Hepatocyte (in vitro differentiated cells): ENCODE measurements around the gene EEPD1. TPM values are rescaled to one million over a fixed set of nuclear protein-coding genes. Genes with fewer than 3 reads are reported as not detected.

Experiments used
- DNase-seq: peaks from one replicate; pipeline ENCODE4 v3.0.0-alpha.2; 2016; ENCODE audit warnings: low spot score
- H2AFZ ChIP-seq: fragments of 200-600 bp; sonication (generic); 2 replicates; pipeline ENCODE4 v1.6.0; 2016; ENCODE audit warnings: antibody characterized with exemption, mild to moderate bottlenecking
- H3K27ac ChIP-seq: fragments of 200-600 bp; sonication (generic); 2 replicates; pipeline ENCODE4 v1.5.1; 2016; ENCODE audit warnings: mild to moderate bottlenecking
- H3K27me3 ChIP-seq: fragments of 200-600 bp; sonication (generic); 2 replicates; pipeline ENCODE4 v1.6.1; 2016
- H3K36me3 ChIP-seq: fragments of 200-600 bp; sonication (generic); replicated peaks from 2 replicates; pipeline ENCODE4 v1.5.1; 2016; ENCODE audit warnings: low read depth; ENCODE audit not compliant: insufficient read depth
- H3K4me1 ChIP-seq: fragments of 200-600 bp; sonication (generic); 2 replicates; pipeline ENCODE4 v1.5.1; 2016; ENCODE audit warnings: mild to moderate bottlenecking, moderate library complexity; ENCODE audit not compliant: insufficient read depth
- H3K4me2 ChIP-seq: fragments of 200-600 bp; sonication (generic); 2 replicates; pipeline ENCODE4 v1.6.0; 2016
- H3K4me3 ChIP-seq: fragments of 200-600 bp; sonication (generic); 2 replicates; pipeline ENCODE4 v1.5.1; 2016; ENCODE audit warnings: mild to moderate bottlenecking
- H3K79me2 ChIP-seq: fragments of 200-600 bp; sonication (generic); 2 replicates; pipeline ENCODE4 v1.6.0; 2017; ENCODE audit warnings: mild to moderate bottlenecking
- H3K9me2 ChIP-seq: fragments of 200-600 bp; sonication (generic); replicated peaks from 2 replicates; pipeline ENCODE4 v1.6.0; 2017; ENCODE audit warnings: mild to moderate bottlenecking; ENCODE audit not compliant: insufficient read depth
- H3K9me3 ChIP-seq: fragments of 200-600 bp; sonication (generic); 2 replicates; pipeline ENCODE4 v1.5.1; 2016; ENCODE audit warnings: low read depth, mild to moderate bottlenecking
- H4K20me1 ChIP-seq: fragments of 200-600 bp; sonication (generic); 2 replicates; pipeline ENCODE4 v1.6.0; 2016; ENCODE audit warnings: mild to moderate bottlenecking; ENCODE audit not compliant: insufficient read depth, poor library complexity, severe bottlenecking
- EZH2 ChIP-seq: fragments of 200-600 bp; sonication (generic); IDR thresholded peaks from 2 replicates; pipeline ENCODE4 v1.6.1; 2016; ENCODE audit warnings: antibody characterized with exemption, mild to moderate bottlenecking, borderline replicate concordance
- EZH2phosphoT487 ChIP-seq: fragments of 200-600 bp; sonication (generic); IDR thresholded peaks from one replicate; pipeline ENCODE4 v1.6.1; 2018; ENCODE audit warnings: antibody characterized with exemption, mild to moderate bottlenecking, low read depth, moderate library complexity; ENCODE audit not compliant: unreplicated experiment, severe bottlenecking
- WGBS: methylation state at CpG from one replicate; pipeline ENCODE4 v1.1.6; 2016; ENCODE audit warnings: low lambda C conversion rate; ENCODE audit errors: missing lambda C conversion rate; 5-methylcytosine and 5-hydroxymethylcytosine counted together
- polyA plus RNA-seq: library from polyadenylated mRNA; unstranded; fragments of >200 nt; fragmentation: Nextera tagmentation; extraction: Ambion mirVana; gene quantifications from 2 replicates; pipeline ENCODE4 v1.2.1, GENCODE V29; 2016
- total RNA-seq: library from RNA; depleted of rRNA; stranded (reverse); fragments of >200 nt; gene quantifications from 2 replicates; pipeline ENCODE4 v1.2.3, GENCODE V29; 2014
- TF ChIP-seq, protein P1 (sequence below): fragments of 200-600 bp; sonication (generic); IDR thresholded peaks from 2 replicates; pipeline ENCODE4 v1.5.1; 2016; ENCODE audit warnings: antibody characterized with exemption, mild to moderate bottlenecking; ENCODE audit not compliant: poor library complexity

The EEPD1 gene
- total and polyA plus RNA-seq, 2 experiments from 2014 or later: 7.7 to 14.2 TPM

GRCh38 chr7:36128448-36129047 lies 24.5 kb upstream of the EEPD1 start:
- H4K20me1 ChIP-seq: no peaks in the 10 kb centered on the region
- no peaks in the 10 kb centered on the region for H3K27me3 ChIP-seq
- H2AFZ ChIP-seq: no peak overlapping the region
- no peaks in the 10 kb centered on the region for H3K9me3 ChIP-seq
- H3K79me2 ChIP-seq: no peaks in the 10 kb centered on the region
- peak overlapping the region; percentile 75 for H3K27ac ChIP-seq
- DNase-seq: peak; percentile 67
- no peak overlapping the region for H3K4me3 ChIP-seq
- whole genome bisulfite sequencing: 51% methylated on average over 10 of the region's 10 CpGs
- no peaks in the 10 kb centered on the region for H3K36me3 ChIP-seq
- TF ChIP-seq EZH2phosphoT487: no peak
- TF ChIP-seq, protein P1, sequence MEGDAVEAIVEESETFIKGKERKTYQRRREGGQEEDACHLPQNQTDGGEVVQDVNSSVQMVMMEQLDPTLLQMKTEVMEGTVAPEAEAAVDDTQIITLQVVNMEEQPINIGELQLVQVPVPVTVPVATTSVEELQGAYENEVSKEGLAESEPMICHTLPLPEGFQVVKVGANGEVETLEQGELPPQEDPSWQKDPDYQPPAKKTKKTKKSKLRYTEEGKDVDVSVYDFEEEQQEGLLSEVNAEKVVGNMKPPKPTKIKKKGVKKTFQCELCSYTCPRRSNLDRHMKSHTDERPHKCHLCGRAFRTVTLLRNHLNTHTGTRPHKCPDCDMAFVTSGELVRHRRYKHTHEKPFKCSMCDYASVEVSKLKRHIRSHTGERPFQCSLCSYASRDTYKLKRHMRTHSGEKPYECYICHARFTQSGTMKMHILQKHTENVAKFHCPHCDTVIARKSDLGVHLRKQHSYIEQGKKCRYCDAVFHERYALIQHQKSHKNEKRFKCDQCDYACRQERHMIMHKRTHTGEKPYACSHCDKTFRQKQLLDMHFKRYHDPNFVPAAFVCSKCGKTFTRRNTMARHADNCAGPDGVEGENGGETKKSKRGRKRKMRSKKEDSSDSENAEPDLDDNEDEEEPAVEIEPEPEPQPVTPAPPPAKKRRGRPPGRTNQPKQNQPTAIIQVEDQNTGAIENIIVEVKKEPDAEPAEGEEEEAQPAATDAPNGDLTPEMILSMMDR: peak; percentile 59
- H3K4me2 ChIP-seq: peak overlapping the region; percentile 35
- peaks cover 18% of the 10 kb centered on the region for H3K4me1 ChIP-seq
- H3K9me2 ChIP-seq: no peaks in the 10 kb centered on the region

GRCh38 chr7:36129048-36129534 lies 24.0 kb upstream of the EEPD1 start:
- Histone ChIP-seq H3K36me3 (no peaks in the 10 kb centered on the region), H3K4me2 (peak overlapping the region; percentile 35), H4K20me1 (no peaks in the 10 kb centered on the region), H3K9me3 (no peaks in the 10 kb centered on the region), H3K27me3 (no peaks in the 10 kb centered on the region), H3K27ac (peak overlapping the region; percentile 75), H3K4me3 (no peak overlapping the region), H3K79me2 (no peaks in the 10 kb centered on the region), H3K4me1 (peaks cover 18% of the 10 kb centered on the region), H2AFZ (no peak overlapping the region), H3K9me2 (no peaks in the 10 kb centered on the region)
- whole genome bisulfite sequencing: 70% methylated on average over 9 of the region's 9 CpGs
- TF ChIP-seq EZH2phosphoT487 (no peak), EZH2 (no peak)
- TF ChIP-seq, protein P1: no peak
- DNase-seq: peak; percentile 47

GRCh38 chr7:36130236-36130945 lies 22.7 kb upstream of the EEPD1 start:
- 96% methylated on average over 7 of the region's 7 CpGs for whole genome bisulfite sequencing
- H3K27ac ChIP-seq: no peak overlapping the region

More at GRCh38 chr7:36130236-36130945, 22.7 kb upstream of the EEPD1 start:
- no peaks in the 10 kb centered on the region for H3K27me3 ChIP-seq
- no peaks in the 10 kb centered on the region for H3K79me2 ChIP-seq
- no peaks in the 10 kb centered on the region for H3K9me2 ChIP-seq
- H3K36me3 ChIP-seq: no peaks in the 10 kb centered on the region
- DNase-seq: no peak
- no peaks in the 10 kb centered on the region for H3K9me3 ChIP-seq
- H4K20me1 ChIP-seq: no peaks in the 10 kb centered on the region
- TF ChIP-seq EZH2phosphoT487 (no peak), EZH2 (no peak)
- TF ChIP-seq, protein P1: no peak
- H3K4me3 ChIP-seq: no peak overlapping the region
- no peak overlapping the region for H2AFZ ChIP-seq
- H3K4me2 ChIP-seq: no peak overlapping the region
- H3K4me1 ChIP-seq: peaks cover 18% of the 10 kb centered on the region
